GM10847 (cell line): ENCODE results near the gene FCMR.

Experiments used
- POLR2A ChIP-seq: IDR thresholded peaks from 2 replicates; pipeline ENCODE4 v1.6.1; 2011; ENCODE audit not compliant: insufficient read length; ENCODE audit errors: extremely low read depth

The FCMR gene

DNA sequence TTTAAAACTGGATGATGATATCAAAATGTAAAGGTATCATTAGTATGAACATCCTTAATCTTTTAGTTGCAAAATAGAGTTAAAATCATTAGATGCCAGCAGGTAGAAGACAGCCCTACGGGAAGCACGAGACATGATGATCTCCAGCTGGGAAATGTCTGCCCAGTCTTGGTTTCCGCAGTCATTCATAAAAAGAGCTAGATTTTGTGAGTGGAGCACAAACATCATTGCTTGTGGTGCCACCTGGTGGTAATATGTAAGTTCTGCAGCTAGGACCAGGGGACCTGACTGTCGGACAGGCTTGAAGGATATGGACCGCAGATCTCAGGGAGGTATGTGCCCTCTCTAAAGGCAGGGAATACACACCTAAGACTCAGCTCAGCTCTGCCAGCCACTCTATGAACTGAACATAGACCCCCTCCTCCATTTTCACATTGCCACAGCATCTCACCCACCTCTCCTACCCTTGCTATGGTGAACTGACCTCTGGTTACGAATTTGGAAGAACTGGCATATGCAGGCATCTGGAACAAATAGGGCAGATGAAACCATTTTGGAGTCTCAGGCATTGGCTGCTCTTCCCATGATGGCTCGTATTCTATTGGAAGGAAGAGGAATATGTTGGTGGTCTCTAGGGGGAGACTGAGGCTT is 9.2 kb downstream of the FCMR start:
- TF ChIP-seq POLR2A = no peak

DNA sequence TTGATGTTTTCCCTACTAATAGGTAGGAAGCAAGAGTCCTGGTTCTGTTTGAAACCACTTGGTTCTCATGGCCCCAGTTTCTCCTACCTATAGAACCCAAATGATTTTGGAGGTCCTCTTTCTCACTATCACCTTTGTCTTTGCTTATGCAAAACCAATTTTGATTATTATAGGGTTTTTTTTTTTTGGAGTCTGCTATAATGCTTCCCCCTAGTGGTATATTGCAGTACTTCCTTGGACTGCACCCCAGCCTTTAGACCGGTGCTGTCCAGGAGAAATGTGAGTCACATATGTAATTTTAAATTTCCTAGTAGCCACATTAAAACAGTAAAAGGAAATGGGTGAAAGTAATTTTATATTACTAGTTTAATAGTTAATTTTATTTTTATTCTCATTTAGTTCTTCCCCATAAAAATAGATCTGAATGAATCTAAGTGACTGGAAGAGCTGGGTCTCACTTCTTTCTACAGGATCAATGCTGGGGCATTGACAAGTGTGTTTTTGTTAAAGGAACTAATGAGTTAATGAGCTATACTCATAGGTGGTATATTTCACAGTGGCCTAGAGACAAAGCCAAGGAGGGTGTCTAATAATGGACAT is 10.6 kb downstream of the FCMR start:
- TF ChIP-seq POLR2A = no peak

DNA sequence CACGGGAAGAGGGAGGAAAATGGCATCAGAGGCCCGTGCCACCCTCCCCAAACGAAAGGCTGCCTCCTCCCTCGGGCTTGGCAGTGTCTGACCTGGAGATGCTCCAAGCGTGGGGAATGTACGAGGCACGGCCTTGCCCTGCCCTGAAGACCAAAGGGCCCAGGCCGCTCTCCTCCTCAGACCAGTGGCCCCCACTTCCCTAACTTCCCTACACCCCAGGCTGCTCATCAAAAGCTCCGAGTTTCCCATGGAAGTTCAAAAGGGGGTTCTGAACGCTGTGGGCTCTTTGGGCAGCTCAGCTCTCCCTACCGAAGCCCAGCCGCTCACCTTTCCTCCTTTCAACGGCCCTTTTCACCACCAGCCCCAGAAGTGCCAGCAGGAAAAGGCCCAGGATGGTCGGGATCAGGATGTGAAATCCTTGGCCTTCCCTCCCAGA is 11.8 kb downstream of the FCMR start:
- no peak for TF ChIP-seq POLR2A

DNA sequence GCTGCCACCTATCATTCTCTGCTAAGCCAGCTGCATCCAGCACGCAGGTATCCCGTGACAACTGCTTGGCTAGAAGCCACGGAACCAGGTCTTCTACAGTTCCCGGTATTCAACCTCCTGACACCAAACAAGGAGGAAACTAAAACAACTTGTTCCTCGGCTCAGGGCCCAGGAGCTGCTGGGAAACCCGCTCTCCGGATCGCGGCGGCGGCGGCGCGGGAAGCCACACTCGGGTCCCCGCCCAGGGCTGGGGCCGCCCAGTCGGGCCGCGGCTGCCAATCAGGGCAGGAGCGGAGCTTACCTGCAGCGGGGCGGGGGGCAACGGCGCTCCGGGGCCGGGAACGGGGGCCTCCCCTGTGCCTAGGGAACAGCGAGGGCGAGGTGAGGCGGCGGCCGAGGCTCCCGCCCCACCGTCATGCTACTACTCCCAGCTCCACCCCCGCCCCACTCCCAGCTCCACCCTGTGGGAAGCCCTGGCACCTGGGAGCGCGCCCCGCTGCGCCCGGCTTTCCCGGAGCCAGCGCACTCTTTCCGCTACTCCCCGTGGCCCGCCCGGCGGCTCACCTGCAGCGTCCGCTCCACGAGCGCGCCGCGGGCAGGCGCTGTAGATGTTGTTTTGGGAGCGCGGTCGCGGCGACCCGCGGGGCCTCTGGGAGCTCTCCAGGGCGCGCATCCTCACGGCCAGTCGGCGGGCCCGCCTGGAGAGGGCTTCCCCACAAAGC is 12.4 kb downstream of the FCMR start:
- no peak for TF ChIP-seq POLR2A

DNA sequence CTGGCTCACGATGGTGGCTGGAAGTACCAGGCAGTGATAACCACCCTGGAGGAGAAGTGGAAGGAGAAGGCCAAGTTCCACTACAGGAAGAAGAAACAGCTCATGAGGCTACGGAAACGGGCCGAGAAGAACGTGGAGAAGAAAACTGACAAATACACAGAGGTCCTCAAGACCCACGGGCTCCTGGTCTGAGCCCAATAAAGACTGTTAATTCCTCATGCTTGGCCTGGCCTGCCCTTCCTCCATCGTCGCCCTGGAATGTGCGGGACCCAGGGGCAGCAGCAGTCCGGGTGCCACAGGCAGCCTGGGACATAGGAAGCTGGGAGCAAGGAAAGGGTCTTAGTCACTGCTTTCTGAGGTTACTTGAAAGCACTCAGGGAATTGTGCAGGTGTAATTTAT is 13.7 kb downstream of the FCMR start:
- TF ChIP-seq POLR2A = no peak

DNA sequence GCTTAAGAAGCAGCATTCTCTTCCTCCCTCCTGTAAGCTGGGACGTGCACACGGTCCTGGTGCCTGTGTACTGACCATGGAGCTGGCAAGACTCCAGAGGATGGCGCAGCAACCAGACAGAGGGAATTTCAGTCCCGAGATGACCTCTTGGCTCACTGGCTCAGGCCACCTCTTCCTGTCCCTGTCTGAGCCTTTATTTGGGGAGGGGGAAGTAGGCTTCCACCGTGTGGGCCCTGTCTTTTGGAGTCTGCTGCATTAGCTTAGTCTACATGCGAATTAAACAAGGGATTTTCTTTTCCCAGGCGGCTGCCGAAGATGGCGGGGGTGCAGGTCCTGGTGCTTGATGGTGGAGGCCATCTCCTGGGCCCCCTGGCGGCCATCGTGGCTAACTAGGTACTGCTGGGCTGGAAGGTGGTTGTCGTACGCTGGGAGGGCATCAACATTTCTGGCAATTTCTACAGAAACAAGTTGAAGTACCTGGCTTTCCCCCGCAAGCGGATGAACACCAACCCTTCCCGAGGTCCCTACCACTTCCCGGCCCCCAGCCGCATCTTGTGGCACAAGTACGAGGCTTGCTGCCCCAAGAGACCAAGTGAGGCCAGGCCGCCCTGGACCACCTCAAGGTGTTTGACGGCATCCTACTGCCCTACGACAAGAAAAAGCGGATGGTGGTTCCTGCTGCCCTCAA is 14.3 kb downstream of the FCMR start:
- no peak for TF ChIP-seq POLR2A

DNA sequence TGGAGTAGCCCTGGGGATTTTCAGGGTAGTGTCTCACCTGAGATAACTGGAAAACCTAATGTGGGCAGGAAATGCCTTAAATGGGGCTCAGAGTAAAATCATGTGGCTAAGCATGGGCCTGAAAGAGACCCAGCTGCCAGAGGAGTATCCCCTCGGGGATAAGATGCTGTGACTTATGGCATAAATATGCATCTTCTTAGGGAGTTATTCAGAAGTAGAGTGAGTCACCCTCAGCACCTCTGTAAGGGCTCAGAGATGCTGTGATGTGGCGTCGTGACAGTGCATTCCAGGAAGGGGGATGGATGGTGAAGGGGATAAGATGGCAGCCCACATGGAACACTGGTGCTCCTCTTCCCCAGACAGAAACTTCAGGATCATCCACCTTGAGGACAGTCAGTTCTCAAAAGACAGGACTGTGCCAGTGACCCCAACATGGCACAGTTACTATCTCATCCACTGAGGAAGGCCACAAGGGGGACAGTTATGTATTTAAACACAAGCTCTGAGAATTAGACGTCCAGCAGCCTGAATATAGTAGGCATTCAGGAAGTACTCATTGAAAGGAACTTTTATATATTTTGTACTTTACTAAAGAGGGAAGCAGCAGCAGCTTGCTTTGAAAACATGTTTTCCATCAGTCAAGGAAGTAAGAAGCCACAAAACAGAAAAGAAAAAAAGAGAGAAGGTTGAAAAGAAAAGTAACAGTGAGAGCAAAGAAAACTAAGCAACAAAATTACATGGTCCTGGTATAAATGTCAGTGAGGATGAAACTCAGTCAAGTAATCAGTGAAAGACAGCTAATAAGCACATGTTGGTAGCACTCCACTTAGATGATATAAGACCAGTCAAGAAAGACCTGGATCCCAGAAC is 16.2 kb downstream of the FCMR start:
- TF ChIP-seq POLR2A = no peak

DNA sequence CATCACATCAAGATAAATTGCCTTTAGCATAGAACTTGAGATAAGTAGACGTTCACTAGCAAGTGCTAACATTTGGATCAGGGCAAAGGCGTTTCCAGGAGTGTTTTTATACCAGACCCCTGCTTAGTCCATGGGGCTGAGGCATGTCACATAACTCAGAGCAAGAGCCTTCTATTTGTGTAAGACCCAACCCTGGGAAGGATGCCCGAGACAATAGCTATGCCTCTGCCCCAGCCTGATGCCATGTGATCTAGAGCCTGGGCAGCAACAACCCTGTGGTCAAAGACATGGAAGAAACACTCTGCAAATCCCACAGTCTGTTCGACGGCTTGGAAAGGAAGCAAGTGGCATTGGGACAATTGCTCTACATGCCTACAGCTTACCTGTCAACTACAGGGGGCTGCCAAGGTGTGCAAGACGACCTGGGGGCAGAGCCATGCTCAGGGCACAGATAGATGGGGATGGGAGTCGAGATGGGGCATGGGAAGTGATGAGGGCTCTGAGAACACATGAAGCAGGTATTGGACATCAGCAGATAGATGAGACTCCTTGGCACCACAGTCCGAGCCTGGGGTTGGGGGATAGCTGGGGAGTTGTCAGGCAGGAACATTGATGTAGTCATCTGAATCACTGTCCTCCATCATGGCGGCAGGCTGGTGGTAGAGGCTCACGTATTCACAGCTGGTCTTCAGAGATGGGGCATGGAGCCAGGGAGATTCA is 17.2 kb downstream of the FCMR start:
- TF ChIP-seq POLR2A = no peak

DNA sequence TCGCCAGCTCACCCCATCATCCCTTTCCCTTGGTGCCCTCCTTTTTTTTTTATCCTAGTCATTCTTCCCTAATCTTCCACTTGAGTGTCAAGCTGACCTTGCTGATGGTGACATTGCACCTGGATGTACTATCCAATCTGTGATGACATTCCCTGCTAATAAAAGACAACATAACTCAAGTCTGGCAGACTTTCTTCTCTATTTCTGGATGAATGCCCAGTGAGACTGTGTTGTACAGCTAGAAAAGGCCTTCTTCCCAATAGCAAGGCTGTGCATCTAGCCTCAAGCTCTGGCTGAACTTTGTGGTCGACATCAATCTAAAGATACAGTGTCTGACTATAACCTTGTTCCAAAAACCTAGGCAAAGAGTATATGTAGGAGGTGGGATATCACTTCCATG is 18.1 kb downstream of the FCMR start:
- TF ChIP-seq POLR2A = no peak

DNA sequence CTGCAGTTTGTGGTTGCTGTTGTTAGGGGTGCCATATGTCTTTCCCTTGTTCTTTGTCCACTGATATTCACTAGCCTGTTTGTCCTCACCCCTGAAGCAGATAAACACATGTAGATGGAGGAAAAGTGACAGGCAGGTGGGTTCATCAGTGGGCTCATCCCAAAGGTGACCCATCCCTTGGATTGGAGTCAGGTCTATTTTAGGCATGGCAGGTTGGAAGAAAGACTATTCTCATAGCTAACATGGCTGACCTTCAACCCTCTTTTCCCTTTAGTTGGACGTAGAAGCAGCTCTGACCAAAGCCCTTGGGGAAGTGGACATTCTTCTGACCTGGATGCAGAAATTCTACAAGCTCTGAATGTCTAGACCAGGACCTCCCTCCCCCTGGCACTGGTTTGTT is 19.0 kb downstream of the FCMR start:
- TF ChIP-seq POLR2A = no peak

DNA sequence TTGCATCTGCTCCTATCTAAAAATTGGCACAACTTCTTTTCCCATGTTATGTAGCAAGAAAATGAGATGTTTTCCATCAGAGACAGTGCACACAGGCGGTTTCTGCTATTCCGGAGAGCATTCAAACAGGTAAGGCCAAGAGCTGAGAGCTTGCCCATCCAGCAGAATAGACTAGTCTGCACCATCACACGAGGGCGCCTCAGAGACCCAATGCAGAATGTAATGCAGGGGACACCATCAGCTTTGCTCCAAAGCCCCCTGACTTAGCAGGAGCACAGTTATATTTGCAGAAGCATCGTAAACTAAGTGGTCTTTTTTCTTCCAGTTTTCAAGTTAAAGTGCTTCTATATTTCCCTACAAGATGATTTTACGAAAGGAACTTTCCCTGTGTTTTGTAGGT is 19.8 kb downstream of the FCMR start:
- no peak for TF ChIP-seq POLR2A

DNA sequence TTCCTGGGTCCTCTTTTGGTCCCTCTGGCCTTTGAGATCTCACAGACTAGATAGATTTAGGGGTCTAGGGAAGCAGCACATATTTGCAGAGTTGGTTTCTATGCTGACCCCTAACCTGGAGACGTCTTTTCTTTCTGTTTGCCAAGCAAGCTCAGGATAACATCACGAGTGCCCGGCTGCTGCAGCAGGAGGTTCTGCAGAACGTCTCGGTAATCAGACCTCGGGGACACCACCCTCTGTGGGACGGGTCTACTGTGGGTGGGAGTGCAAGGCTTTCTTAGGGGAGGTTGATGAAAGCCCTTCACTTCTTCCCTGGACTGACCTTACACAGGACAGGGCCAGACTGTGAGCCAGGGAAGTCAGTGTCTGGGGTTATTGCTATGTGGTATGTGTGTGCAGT is 21.6 kb downstream of the FCMR start:
- TF ChIP-seq POLR2A = no peak

DNA sequence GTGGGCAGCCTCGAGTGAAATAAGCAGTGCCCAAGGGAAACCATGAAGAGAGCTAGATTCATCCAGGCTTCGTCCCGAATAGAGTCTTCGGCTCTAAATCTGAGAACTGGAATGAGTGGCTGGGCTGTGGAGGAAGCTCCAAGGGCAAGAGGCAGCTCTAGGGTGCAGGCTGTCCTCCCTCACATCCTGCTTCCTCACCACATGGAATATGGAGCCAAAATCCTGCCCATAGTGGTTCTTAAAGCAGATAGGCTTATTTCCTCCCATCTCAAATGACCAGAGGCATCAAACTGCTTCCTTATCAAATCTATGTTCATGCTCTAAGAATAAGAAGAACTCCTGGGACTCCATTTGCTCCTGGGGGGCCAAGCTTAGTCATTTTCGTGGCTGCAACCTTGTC is 22.0 kb downstream of the FCMR start:
- TF ChIP-seq POLR2A = no peak

DNA sequence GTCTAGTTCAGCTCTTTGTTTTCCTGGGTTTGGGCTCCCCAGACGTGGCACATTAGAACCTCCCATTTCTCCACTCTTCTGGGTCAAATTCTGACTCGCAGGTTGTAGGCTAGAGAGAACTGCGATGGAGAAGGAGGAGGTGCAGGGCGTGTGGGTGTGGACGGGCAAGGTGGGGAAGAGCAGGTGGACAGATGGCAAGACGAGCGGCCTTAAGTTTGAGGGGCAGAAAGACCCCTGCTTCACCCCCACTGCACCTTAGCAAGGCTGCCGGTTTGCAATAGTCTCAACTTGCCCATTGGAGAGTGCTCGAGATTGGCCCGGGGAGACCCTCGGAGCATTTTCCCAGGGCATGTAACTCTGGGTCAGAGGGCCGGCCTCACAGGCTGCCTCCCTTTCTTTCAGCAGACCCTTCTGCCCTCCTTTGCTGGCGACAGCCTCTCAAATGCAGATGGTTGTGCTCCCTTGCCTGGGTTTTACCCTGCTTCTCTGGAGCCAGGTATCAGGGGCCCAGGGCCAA is 22.8 kb downstream of the FCMR start:
- TF ChIP-seq POLR2A = no peak

DNA sequence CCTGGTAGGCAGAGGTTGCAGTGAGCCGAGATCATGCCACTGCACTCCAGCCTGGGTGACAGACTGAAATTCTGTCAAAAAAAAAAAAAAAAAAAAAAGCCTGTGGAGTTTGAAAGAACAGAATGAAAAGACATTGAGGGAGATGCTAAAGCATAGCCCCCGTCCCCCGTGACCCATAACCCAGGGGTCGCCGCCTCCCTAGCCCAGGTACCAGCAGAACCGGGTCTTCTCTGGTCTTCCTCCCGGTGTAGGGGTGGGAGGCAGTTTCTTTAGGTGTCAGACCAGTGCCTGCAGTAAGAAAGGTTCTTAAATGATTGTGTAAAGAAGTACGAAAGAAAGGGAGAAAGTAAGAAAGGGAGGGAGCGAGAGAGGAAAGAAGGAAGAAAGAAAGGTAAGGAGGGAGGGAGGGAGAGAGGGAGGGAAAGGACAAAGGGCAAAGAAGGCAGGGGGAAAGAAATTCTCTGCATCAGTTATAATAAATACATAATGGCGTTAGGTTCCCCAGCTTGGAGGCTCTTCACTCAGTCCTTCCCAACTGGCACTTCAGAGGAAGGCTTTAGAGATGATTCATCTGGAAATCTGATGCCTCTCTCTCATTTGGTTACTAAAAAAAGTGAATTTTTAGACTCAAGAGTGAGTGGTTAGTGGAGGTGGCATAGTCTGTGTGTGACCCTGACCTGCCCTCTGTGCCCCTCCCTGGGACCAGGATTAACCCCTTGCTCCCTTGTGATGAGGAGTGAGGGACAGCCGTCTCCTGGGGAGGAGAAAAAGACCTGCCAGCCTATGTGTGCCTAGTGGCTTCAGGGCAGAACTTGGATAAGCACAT is 23.4 kb downstream of the FCMR start:
- TF ChIP-seq POLR2A = no peak
